Myometrial cell (primary cell): Measurements from ENCODE around the gene LTBP2. TPM values are rescaled to one million over a fixed set of nuclear protein-coding genes. Genes with fewer than 3 reads are reported as not detected.

ENCODE experiments used
- total RNA-seq: library from RNA; depleted of rRNA; stranded (reverse); fragments of >200 nt; gene quantifications from 2 replicates; pipeline ENCODE4 v1.2.3, GENCODE V29; 2015

The LTBP2 gene
- total RNA-seq = 88.8 and 96.8 TPM in 2 replicates

GRCh38 chr14:74611650-74612349 lies at the start of gene LTBP2:
Gene LTBP2 (minus strand): TSS chr14:74612237. CDS start chr14:74611944, 293 bp downstream.

GRCh38 chr14:74493343-74494261 lies 118.4 kb downstream of the LTBP2 start, which contains the start of gene ISCA2:
Gene ISCA2 (plus strand): TSS chr14:74493765. CDS start chr14:74493775, 10 bp downstream.

GRCh38 chr14:74492776-74493342 lies 119.2 kb downstream of the LTBP2 start, which contains the start of gene NPC2:
Gene NPC2 (minus strand): TSS chr14:74493305. CDS start chr14:74493274, 31 bp downstream.

Other genes with a start within 250 kb of the LTBP2 start
- not detected in 2 replicates for gene SYNDIG1L, start 186.0 kb downstream of the LTBP2 start, total RNA-seq
- 797 and 1,597 TPM in 2 replicates for gene NPC2, start 118.9 kb downstream of the LTBP2 start, total RNA-seq
- 22.0 and 36.0 TPM in 2 replicates for gene ISCA2, start 118.5 kb downstream of the LTBP2 start, total RNA-seq
- 29.1 and 36.5 TPM in 2 replicates for gene AREL1, start 100.8 kb upstream of the LTBP2 start, total RNA-seq
- gene FCF1, start 100.9 kb upstream of the LTBP2 start, total RNA-seq = 21.0 and 34.0 TPM in 2 replicates
- gene YLPM1, start 151.1 kb upstream of the LTBP2 start, total RNA-seq = 15.9 and 20.0 TPM in 2 replicates